Stimulated activated CD4-positive, alpha-beta T cell treated with anti-CD3 and anti-CD28 coated beads, Interleukin-12 subunit alpha, Interleukin-12 subunit beta, amount 100 ng/mL, for 4 hours (primary cell): ENCODE results near the gene ZNF70.

Experiments
- DNase-seq: peaks from one replicate; pipeline ENCODE4 v3.0.0-alpha.2; 2020

ZNF70 gene

GRCh38 chr22:23715806-23716375 is 35.0 kb downstream of the ZNF70 start:
- DNase-seq, result no peak

GRCh38 chr22:23714596-23715578 is 36.0 kb downstream of the ZNF70 start:
- DNase-seq, result no peak

GRCh38 chr22:23713696-23714595 is 37.0 kb downstream of the ZNF70 start:
- no peak for DNase-seq

- DNase-seq, result no peak
Observed at GRCh38 chr22:23712256-23712655, 38.7 kb downstream of the ZNF70 start.

- DNase-seq, result no peak
Observed at GRCh38 chr22:23709107-23709506, 41.8 kb downstream of the ZNF70 start.

- DNase-seq, result no peak
Observed at GRCh38 chr22:23708270-23708669, 42.6 kb downstream of the ZNF70 start.

GRCh38 chr22:23705358-23705757 is 45.6 kb downstream of the ZNF70 start:
- no peak for DNase-seq

- no peak for DNase-seq
Observed at GRCh38 chr22:23704829-23705228, 46.1 kb downstream of the ZNF70 start.

GRCh38 chr22:23704062-23704461 is 46.9 kb downstream of the ZNF70 start:
- DNase-seq, result no peak

- no peak for DNase-seq
Observed at GRCh38 chr22:23700706-23701105, 50.2 kb downstream of the ZNF70 start.

- no peak for DNase-seq
Observed at GRCh38 chr22:23698673-23699235, 52.2 kb downstream of the ZNF70 start.

- DNase-seq, result no peak
Observed at GRCh38 chr22:23698094-23698493, 52.8 kb downstream of the ZNF70 start.

GRCh38 chr22:23697031-23697970 is 53.6 kb downstream of the ZNF70 start:
- no peak for DNase-seq

- DNase-seq, result peak; percentile 60
Observed at GRCh38 chr22:23696326-23696851, 54.5 kb downstream of the ZNF70 start.

- DNase-seq, result no peak
Observed at GRCh38 chr22:23695571-23696325, 55.2 kb downstream of the ZNF70 start.

- no peak for DNase-seq
Observed at GRCh38 chr22:23695141-23695540, 55.8 kb downstream of the ZNF70 start.

- DNase-seq, result no peak
Observed at GRCh38 chr22:23693979-23694680, 56.8 kb downstream of the ZNF70 start.

- DNase-seq, result no peak
Observed at GRCh38 chr22:23692598-23693291, 58.2 kb downstream of the ZNF70 start.

GRCh38 chr22:23691748-23692423 is 59.0 kb downstream of the ZNF70 start:
- no peak for DNase-seq
